Chondrocyte (in vitro differentiated cells): ENCODE data around the gene SGO2. TPM values are rescaled to one million over a fixed set of nuclear protein-coding genes. Genes with fewer than 3 reads are reported as not detected.

Source experiments
- DNase-seq: peaks from one replicate; pipeline ENCODE4 v3.0.0; 2021; ENCODE audit warnings: mixed read lengths, low spot score
- H3K27ac Mint-ChIP-seq: one replicate; pipeline ENCODE4 v1.8.0; 2021; ENCODE audit warnings: mild to moderate bottlenecking, moderate library complexity, mixed read lengths; ENCODE audit not compliant: unreplicated experiment
- H3K27me3 Mint-ChIP-seq: 2 replicates; pipeline ENCODE4 v1.8.0; 2021; ENCODE audit warnings: low read depth, mixed read lengths
- H3K36me3 Mint-ChIP-seq: 2 replicates; pipeline ENCODE4 v1.8.0; 2021; ENCODE audit warnings: low read depth, mixed read lengths
- H3K4me1 Mint-ChIP-seq: 2 replicates; pipeline ENCODE4 v1.8.0; 2021; ENCODE audit warnings: low read depth, mild to moderate bottlenecking, mixed read lengths
- H3K4me3 Mint-ChIP-seq: one replicate; pipeline ENCODE4 v1.8.0; 2021; ENCODE audit warnings: mild to moderate bottlenecking, moderate library complexity, mixed read lengths; ENCODE audit not compliant: unreplicated experiment
- H3K9me3 Mint-ChIP-seq: 2 replicates; pipeline ENCODE4 v1.8.0; 2021; ENCODE audit warnings: low read depth, mixed read lengths
- total RNA-seq: library from RNA; stranded (reverse); gene quantifications from 3 replicates; pipeline ENCODE4 v1.2.1, GENCODE V29; 2021
- TF ChIP-seq, protein P1 (sequence below): fragments of 200-600 bp; sonication (generic); IDR thresholded peaks from 2 replicates; pipeline ENCODE4 v1.5.0; 2021; ENCODE audit warnings: antibody characterized with exemption, mild to moderate bottlenecking, moderate library complexity

SGO2 gene
- total RNA-seq, 1 donor from 2014 or later = 5.7 TPM

DNA sequence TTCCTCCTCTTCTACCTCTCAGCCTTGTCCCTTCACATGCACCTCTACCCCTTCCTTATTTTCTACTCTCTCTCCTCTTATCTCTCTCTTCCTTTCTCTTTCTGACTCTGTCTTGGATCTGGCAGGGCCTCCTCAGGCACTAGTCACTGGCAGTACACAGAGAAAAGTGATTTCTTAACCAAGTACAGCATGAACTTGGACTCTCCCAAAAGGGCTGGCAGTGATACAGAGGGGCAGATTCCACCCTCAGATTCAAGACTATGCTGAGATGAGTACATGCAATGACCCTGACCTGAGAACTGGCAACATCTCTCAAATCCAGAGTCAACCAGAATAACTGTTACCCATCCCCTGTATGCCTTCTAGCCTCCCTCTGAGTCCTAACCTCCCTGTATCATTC lies 64.1 kb downstream of the SGO2 start:
- no peaks in the 10 kb centered on the region for H3K9me3 Mint-ChIP-seq
- H3K36me3 Mint-ChIP-seq = no peaks in the 10 kb centered on the region
- H3K27me3 Mint-ChIP-seq = peaks cover 7% of the 10 kb centered on the region
- no peak overlapping the region for H3K4me3 Mint-ChIP-seq
- H3K27ac Mint-ChIP-seq = no peak overlapping the region
- H3K4me1 Mint-ChIP-seq = peaks cover 8% of the 10 kb centered on the region
- no peak for DNase-seq
- TF ChIP-seq, protein P1, sequence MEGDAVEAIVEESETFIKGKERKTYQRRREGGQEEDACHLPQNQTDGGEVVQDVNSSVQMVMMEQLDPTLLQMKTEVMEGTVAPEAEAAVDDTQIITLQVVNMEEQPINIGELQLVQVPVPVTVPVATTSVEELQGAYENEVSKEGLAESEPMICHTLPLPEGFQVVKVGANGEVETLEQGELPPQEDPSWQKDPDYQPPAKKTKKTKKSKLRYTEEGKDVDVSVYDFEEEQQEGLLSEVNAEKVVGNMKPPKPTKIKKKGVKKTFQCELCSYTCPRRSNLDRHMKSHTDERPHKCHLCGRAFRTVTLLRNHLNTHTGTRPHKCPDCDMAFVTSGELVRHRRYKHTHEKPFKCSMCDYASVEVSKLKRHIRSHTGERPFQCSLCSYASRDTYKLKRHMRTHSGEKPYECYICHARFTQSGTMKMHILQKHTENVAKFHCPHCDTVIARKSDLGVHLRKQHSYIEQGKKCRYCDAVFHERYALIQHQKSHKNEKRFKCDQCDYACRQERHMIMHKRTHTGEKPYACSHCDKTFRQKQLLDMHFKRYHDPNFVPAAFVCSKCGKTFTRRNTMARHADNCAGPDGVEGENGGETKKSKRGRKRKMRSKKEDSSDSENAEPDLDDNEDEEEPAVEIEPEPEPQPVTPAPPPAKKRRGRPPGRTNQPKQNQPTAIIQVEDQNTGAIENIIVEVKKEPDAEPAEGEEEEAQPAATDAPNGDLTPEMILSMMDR = no peak

DNA sequence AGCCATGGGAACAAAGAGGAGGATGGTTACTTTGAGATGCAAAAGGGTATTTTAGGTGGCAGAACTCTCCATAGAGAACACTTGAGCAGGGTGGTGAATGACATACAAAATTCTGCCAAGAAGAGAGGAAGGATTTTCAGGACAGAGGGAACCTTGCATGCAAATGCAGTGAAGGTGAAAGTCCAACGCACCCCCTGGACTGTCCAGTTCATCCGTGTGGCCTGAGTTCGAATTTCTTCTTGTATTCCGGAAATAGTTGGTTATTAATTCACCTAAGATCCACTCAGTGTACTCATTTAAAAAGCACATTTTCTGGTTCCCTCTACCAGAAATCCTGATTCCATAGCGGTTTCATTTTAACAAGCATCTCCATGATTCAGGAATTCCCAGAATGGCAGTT lies 65.3 kb downstream of the SGO2 start:
- H3K27ac Mint-ChIP-seq = no peak overlapping the region
- peaks cover 2% of the 10 kb centered on the region for H3K4me1 Mint-ChIP-seq

DNA sequence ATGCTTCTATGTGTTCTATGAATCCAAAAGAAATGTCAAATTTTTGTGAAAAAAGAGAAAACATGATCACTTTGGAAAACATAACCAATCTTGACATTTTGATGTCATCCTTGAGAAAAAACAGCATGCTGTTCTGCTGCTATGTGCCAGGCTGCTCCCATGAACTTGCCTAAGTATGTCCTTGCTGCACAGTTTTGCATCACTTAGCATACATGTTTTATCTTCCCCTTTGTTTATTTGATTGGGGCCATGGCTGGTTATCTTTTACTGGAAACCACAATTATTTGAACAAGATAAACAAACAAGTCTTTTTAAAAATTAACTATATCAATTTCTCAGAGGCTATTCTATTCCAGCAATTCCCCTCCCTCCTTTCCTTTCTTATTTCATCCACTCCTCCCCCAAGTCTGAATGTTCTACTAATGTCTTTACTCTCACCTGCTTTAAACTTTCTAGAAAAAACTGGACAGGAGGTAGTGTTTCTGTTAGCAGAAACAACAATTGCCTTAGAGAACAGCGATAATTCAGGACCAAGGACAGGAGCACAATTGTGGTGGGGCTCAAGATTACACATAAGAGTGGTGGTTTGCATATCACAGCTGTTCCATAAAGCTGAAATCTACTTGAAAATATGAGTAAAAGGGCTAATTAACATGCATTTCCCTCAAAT lies 66.5 kb downstream of the SGO2 start:
- Mint-ChIP-seq H3K27me3 (peaks cover 7% of the 10 kb centered on the region), H3K4me1 (no peaks in the 10 kb centered on the region), H3K9me3 (peaks cover 8% of the 10 kb centered on the region), H3K4me3 (no peak overlapping the region), H3K36me3 (peaks cover 6% of the 10 kb centered on the region), H3K27ac (no peak overlapping the region)
- no peak for DNase-seq
- TF ChIP-seq, protein P1 = no peak

More for the DNA sequence above, 65.3 kb downstream of the SGO2 start:
- Mint-ChIP-seq H3K27me3 (peaks cover 7% of the 10 kb centered on the region), H3K4me3 (no peak overlapping the region), H3K36me3 (peaks cover 6% of the 10 kb centered on the region), H3K9me3 (peaks cover 7% of the 10 kb centered on the region)
- DNase-seq = no peak
- TF ChIP-seq, protein P1 = no peak

DNA sequence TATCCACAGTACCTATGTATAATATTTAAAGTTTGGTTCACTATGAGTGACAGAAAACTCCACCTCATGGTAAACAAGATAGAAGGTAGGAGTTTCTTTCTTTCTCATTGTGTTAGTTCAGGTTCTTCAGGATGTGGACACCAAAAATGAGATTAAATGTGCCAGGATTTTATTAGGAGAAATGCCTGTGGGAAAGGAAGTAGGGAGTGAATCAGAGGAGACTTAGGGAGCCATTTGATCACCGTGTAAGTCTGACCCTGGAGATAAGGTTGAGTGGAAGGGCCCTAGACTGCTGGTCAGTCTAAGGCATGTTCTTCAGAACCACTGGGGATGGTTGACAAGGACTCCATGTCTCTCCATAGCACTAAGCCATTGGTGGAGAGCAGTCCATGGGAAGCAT lies 67.9 kb downstream of the SGO2 start:
- Mint-ChIP-seq H3K4me1 (no peaks in the 10 kb centered on the region), H3K27ac (no peak overlapping the region), H3K4me3 (no peak overlapping the region), H3K27me3 (peaks cover 7% of the 10 kb centered on the region), H3K9me3 (peaks cover 8% of the 10 kb centered on the region), H3K36me3 (peaks cover 6% of the 10 kb centered on the region)
- TF ChIP-seq, protein P1 = no peak
- no peak for DNase-seq

DNA sequence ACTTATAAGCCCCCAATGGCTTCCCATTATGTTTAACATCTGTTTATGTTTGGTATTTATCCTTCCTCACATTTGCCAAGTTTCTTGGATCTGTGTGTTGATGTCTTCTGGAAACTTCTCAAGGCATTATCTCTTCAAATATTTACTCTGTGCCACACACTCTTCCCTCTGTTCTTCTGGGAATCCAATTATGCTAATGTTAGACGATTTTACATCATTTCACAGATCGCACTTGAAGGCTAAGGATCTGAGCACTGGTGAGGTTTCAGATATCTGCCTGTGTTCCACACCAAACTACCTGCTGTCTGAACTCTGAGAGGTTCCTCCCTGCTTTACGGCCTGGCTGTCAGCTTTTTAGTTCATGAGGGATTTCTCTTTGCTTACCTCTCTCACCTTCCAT lies 69.9 kb downstream of the SGO2 start:
- Mint-ChIP-seq H3K27ac (no peak overlapping the region), H3K4me1 (no peaks in the 10 kb centered on the region), H3K27me3 (peaks cover 6% of the 10 kb centered on the region), H3K9me3 (peaks cover 8% of the 10 kb centered on the region), H3K36me3 (peaks cover 6% of the 10 kb centered on the region), H3K4me3 (no peak overlapping the region)
- no peak for DNase-seq
- TF ChIP-seq, protein P1 = no peak
